SK-N-SH treated with all-trans-retinoic acid at 6 μM for 48 hours (cell line): Measurements from ENCODE around the gene RTN4RL2.

Experiments
- CREB5 ChIP-seq: fragments of 250-450 bp; sonication (Bioruptor Pico); IDR thresholded peaks from 2 replicates; pipeline ENCODE4 v1.5.1; 2020; ENCODE audit warnings: low read depth, mild to moderate bottlenecking, moderate library complexity
- PATZ1 ChIP-seq: fragments of 250-450 bp; sonication (Bioruptor Pico); IDR thresholded peaks from 2 replicates; pipeline ENCODE4 v1.8.0; 2020; ENCODE audit warnings: mild to moderate bottlenecking, moderate library complexity, borderline replicate concordance
- ZC3H10 ChIP-seq: fragments of 250-450 bp; sonication (Bioruptor Pico); IDR thresholded peaks from 2 replicates; pipeline ENCODE4 v1.5.1; 2021; ENCODE audit warnings: mild to moderate bottlenecking, moderate library complexity
- ZFP30 ChIP-seq: fragments of 450-650 bp; formaldehyde crosslinking; IDR thresholded peaks from 2 replicates; pipeline ENCODE4 v1.5.0; 2022; ENCODE audit warnings: mild to moderate bottlenecking, moderate library complexity
- ZNF8 ChIP-seq: fragments of 450-650 bp; formaldehyde crosslinking; IDR thresholded peaks from 2 replicates; pipeline ENCODE4 v1.5.0; 2020; ENCODE audit warnings: mild to moderate bottlenecking, moderate library complexity

DNA sequence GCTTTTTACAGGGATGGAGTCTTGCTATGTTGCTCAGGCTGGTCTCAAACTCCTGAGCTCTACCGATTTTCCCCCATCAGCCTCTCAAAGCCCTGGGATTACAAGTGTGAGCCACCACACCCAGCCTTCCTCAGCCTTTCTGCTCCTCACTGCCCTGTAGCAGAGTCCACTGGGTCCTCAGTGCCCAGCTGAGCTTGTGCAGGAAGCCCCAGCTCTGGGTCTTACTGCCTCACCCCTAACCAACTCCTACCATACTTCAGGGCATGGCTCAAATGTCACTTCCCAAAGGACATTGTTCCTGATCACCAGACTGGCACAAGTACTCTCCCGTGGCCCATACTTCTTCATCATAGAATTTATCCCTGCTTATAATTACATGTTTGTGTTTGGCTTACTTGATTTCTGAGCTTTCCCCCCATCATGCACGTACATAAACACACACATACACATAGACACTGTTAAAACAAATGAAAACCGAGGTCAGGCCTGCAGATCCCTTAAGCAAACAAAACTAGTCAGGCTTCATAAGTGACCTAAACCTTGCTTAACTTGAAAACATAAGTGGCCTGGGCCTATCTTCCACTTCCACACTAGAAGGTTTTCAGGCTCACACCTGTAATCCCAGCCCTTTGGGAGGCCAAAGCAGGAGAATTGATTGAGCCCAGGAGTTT lies 19.4 kb upstream of the RTN4RL2 start:
- TF ChIP-seq ZNF8 (CRISPR knock-in tag) (no peak), CREB5 (CRISPR knock-in tag) (no peak), ZFP30 (CRISPR knock-in tag) (no peak), ZC3H10 (CRISPR knock-in tag) (no peak), PATZ1 (CRISPR knock-in tag) (no peak)
